Measurements from ENCODE around the gene CNNM1.

CNNM1 gene

GRCh38 chr10:99337311-99337811 lies 8.2 kb downstream of the CNNM1 start:
- no peaks in the 10 kb centered on the region for H3K36me3 ChIP-seq (ENCODE audit: insufficient read depth, low read length)
- H3K79me2 ChIP-seq (ENCODE audit: control insufficient read depth, insufficient read depth, low read length, unreplicated experiment), result no peaks in the 10 kb centered on the region
- no peaks in the 10 kb centered on the region for H3K4me1 ChIP-seq (ENCODE audit: control insufficient read depth, insufficient read depth, low read length, unreplicated experiment)
- no peak overlapping the region for H3K27ac ChIP-seq (ENCODE audit: low read depth, low read length)
- H2AFZ ChIP-seq (ENCODE audit: low read length, unreplicated experiment), result no peak overlapping the region
- no peak overlapping the region for H3K4me3 ChIP-seq (ENCODE audit: low read depth, low read length)
- H3K27me3 ChIP-seq (ENCODE audit: insufficient read depth, low read length), result peaks cover 43% of the 10 kb centered on the region

- H3K36me3 ChIP-seq (ENCODE audit: insufficient read depth, low read length), result no peaks in the 10 kb centered on the region
- peaks cover 40% of the 10 kb centered on the region for H3K27me3 ChIP-seq (ENCODE audit: insufficient read depth, low read length)
- no peak overlapping the region for H3K4me3 ChIP-seq (ENCODE audit: low read depth, low read length)
These were observed 8.7 kb downstream of the CNNM1 start for GRCh38 chr10:99337901-99338300.

GRCh38 chr10:99339077-99339476 lies 9.9 kb downstream of the CNNM1 start:
- H3K4me1 ChIP-seq (ENCODE audit: control insufficient read depth, insufficient read depth, low read length, unreplicated experiment), result no peaks in the 10 kb centered on the region
- peaks cover 31% of the 10 kb centered on the region for H3K27me3 ChIP-seq (ENCODE audit: insufficient read depth, low read length)
- H3K4me3 ChIP-seq (ENCODE audit: low read depth, low read length), result no peak overlapping the region
- no peaks in the 10 kb centered on the region for H3K79me2 ChIP-seq (ENCODE audit: control insufficient read depth, insufficient read depth, low read length, unreplicated experiment)
- no peak overlapping the region for H2AFZ ChIP-seq (ENCODE audit: low read length, unreplicated experiment)
- no peaks in the 10 kb centered on the region for H3K36me3 ChIP-seq (ENCODE audit: insufficient read depth, low read length)
- H3K27ac ChIP-seq (ENCODE audit: low read depth, low read length), result no peak overlapping the region

More at GRCh38 chr10:99337901-99338300, 8.7 kb downstream of the CNNM1 start:
- Histone ChIP-seq H3K4me1 (ENCODE audit: control insufficient read depth, insufficient read depth, low read length, unreplicated experiment) (no peaks in the 10 kb centered on the region), H2AFZ (ENCODE audit: low read length, unreplicated experiment) (no peak overlapping the region), H3K79me2 (ENCODE audit: control insufficient read depth, insufficient read depth, low read length, unreplicated experiment) (no peaks in the 10 kb centered on the region), H3K27ac (ENCODE audit: low read depth, low read length) (no peak overlapping the region)

GRCh38 chr10:99339563-99340047 lies 10.4 kb downstream of the CNNM1 start:
- Histone ChIP-seq H3K4me1 (ENCODE audit: control insufficient read depth, insufficient read depth, low read length, unreplicated experiment) (no peaks in the 10 kb centered on the region), H3K27me3 (ENCODE audit: insufficient read depth, low read length) (peaks cover 31% of the 10 kb centered on the region), H3K36me3 (ENCODE audit: insufficient read depth, low read length) (no peaks in the 10 kb centered on the region), H3K79me2 (ENCODE audit: control insufficient read depth, insufficient read depth, low read length, unreplicated experiment) (no peaks in the 10 kb centered on the region), H3K4me3 (ENCODE audit: low read depth, low read length) (no peak overlapping the region), H3K27ac (ENCODE audit: low read depth, low read length) (no peak overlapping the region), H2AFZ (ENCODE audit: low read length, unreplicated experiment) (no peak overlapping the region)

GRCh38 chr10:99340650-99341049 lies 11.5 kb downstream of the CNNM1 start:
- H3K36me3 ChIP-seq (ENCODE audit: insufficient read depth, low read length), result no peaks in the 10 kb centered on the region
- no peaks in the 10 kb centered on the region for H3K4me1 ChIP-seq (ENCODE audit: control insufficient read depth, insufficient read depth, low read length, unreplicated experiment)
- no peak overlapping the region for H3K4me3 ChIP-seq (ENCODE audit: low read depth, low read length)
- H3K27me3 ChIP-seq (ENCODE audit: insufficient read depth, low read length), result peaks cover 21% of the 10 kb centered on the region; the same call in 1 of the 2 replicates
- H3K27ac ChIP-seq (ENCODE audit: low read depth, low read length), result no peak overlapping the region
- H3K79me2 ChIP-seq (ENCODE audit: control insufficient read depth, insufficient read depth, low read length, unreplicated experiment), result no peaks in the 10 kb centered on the region
- H2AFZ ChIP-seq (ENCODE audit: low read length, unreplicated experiment), result no peak overlapping the region

- H3K79me2 ChIP-seq (ENCODE audit: control insufficient read depth, insufficient read depth, low read length, unreplicated experiment), result no peaks in the 10 kb centered on the region
- H3K27me3 ChIP-seq (ENCODE audit: insufficient read depth, low read length), result 0 out of 2 replicates have a peak, but pooled peaks cover 16% of the 10 kb centered on the region
- H3K4me1 ChIP-seq (ENCODE audit: control insufficient read depth, insufficient read depth, low read length, unreplicated experiment), result peaks cover under 1% of the 10 kb centered on the region
- H3K27ac ChIP-seq (ENCODE audit: low read depth, low read length), result no peak overlapping the region
- H3K36me3 ChIP-seq (ENCODE audit: insufficient read depth, low read length), result no peaks in the 10 kb centered on the region
- no peak overlapping the region for H3K4me3 ChIP-seq (ENCODE audit: low read depth, low read length)
- H2AFZ ChIP-seq (ENCODE audit: low read length, unreplicated experiment), result no peak overlapping the region
These were observed 12.1 kb downstream of the CNNM1 start for GRCh38 chr10:99341248-99341647.

- peaks cover 4% of the 10 kb centered on the region for H3K4me1 ChIP-seq (ENCODE audit: control insufficient read depth, insufficient read depth, low read length, unreplicated experiment)
- H3K36me3 ChIP-seq (ENCODE audit: insufficient read depth, low read length), result no peaks in the 10 kb centered on the region
- H3K27ac ChIP-seq (ENCODE audit: low read depth, low read length), result no peak overlapping the region
- no peak overlapping the region for H2AFZ ChIP-seq (ENCODE audit: low read length, unreplicated experiment)
- no peak overlapping the region for H3K4me3 ChIP-seq (ENCODE audit: low read depth, low read length)
- 0 out of 2 replicates have a peak, but pooled peaks cover 16% of the 10 kb centered on the region for H3K27me3 ChIP-seq (ENCODE audit: insufficient read depth, low read length)
- no peaks in the 10 kb centered on the region for H3K79me2 ChIP-seq (ENCODE audit: control insufficient read depth, insufficient read depth, low read length, unreplicated experiment)
These were observed 12.8 kb downstream of the CNNM1 start for GRCh38 chr10:99341860-99342490.

GRCh38 chr10:99343262-99343661 lies 14.1 kb downstream of the CNNM1 start:
- Histone ChIP-seq H3K27ac (ENCODE audit: low read depth, low read length) (no peak overlapping the region), H3K4me1 (ENCODE audit: control insufficient read depth, insufficient read depth, low read length, unreplicated experiment) (peaks cover 4% of the 10 kb centered on the region), H3K79me2 (ENCODE audit: control insufficient read depth, insufficient read depth, low read length, unreplicated experiment) (no peaks in the 10 kb centered on the region), H3K36me3 (ENCODE audit: insufficient read depth, low read length) (no peaks in the 10 kb centered on the region), H3K27me3 (ENCODE audit: insufficient read depth, low read length) (0 out of 2 replicates have a peak, but pooled peaks cover 16% of the 10 kb centered on the region), H3K4me3 (ENCODE audit: low read depth, low read length) (no peak overlapping the region), H2AFZ (ENCODE audit: low read length, unreplicated experiment) (no peak overlapping the region)

- Histone ChIP-seq H2AFZ (ENCODE audit: low read length, unreplicated experiment) (no peak overlapping the region), H3K4me1 (ENCODE audit: control insufficient read depth, insufficient read depth, low read length, unreplicated experiment) (peaks cover 4% of the 10 kb centered on the region), H3K79me2 (ENCODE audit: control insufficient read depth, insufficient read depth, low read length, unreplicated experiment) (no peaks in the 10 kb centered on the region), H3K36me3 (ENCODE audit: insufficient read depth, low read length) (no peaks in the 10 kb centered on the region), H3K4me3 (ENCODE audit: low read depth, low read length) (no peak overlapping the region), H3K27ac (ENCODE audit: low read depth, low read length) (no peak overlapping the region), H3K27me3 (ENCODE audit: insufficient read depth, low read length) (peaks cover 16% of the 10 kb centered on the region; the same call in 1 of the 2 replicates)
These were observed 15.6 kb downstream of the CNNM1 start for GRCh38 chr10:99344715-99345114.

GRCh38 chr10:99345350-99345749 lies 16.2 kb downstream of the CNNM1 start:
- peaks cover 22% of the 10 kb centered on the region for H3K27me3 ChIP-seq (ENCODE audit: insufficient read depth, low read length)
- no peak overlapping the region for H3K4me3 ChIP-seq (ENCODE audit: low read depth, low read length)
- H3K27ac ChIP-seq (ENCODE audit: low read depth, low read length), result no peak overlapping the region
- H3K79me2 ChIP-seq (ENCODE audit: control insufficient read depth, insufficient read depth, low read length, unreplicated experiment), result no peaks in the 10 kb centered on the region
- H3K36me3 ChIP-seq (ENCODE audit: insufficient read depth, low read length), result no peaks in the 10 kb centered on the region
- H3K4me1 ChIP-seq (ENCODE audit: control insufficient read depth, insufficient read depth, low read length, unreplicated experiment), result peaks cover 4% of the 10 kb centered on the region
- H2AFZ ChIP-seq (ENCODE audit: low read length, unreplicated experiment), result no peak overlapping the region

GRCh38 chr10:99346247-99346646 lies 17.1 kb downstream of the CNNM1 start:
- Histone ChIP-seq H3K27ac (ENCODE audit: low read depth, low read length) (no peak overlapping the region), H3K4me3 (ENCODE audit: low read depth, low read length) (no peak overlapping the region), H3K36me3 (ENCODE audit: insufficient read depth, low read length) (no peaks in the 10 kb centered on the region)

More at GRCh38 chr10:99346247-99346646, 17.1 kb downstream of the CNNM1 start:
- H2AFZ ChIP-seq (ENCODE audit: low read length, unreplicated experiment), result no peak overlapping the region
- H3K27me3 ChIP-seq (ENCODE audit: insufficient read depth, low read length), result peaks cover 26% of the 10 kb centered on the region
- H3K4me1 ChIP-seq (ENCODE audit: control insufficient read depth, insufficient read depth, low read length, unreplicated experiment), result peaks cover 4% of the 10 kb centered on the region
- H3K79me2 ChIP-seq (ENCODE audit: control insufficient read depth, insufficient read depth, low read length, unreplicated experiment), result no peaks in the 10 kb centered on the region
